HG02571 (cell line): Measurements from ENCODE around the gene MAST4.

ENCODE experiments used
- ATAC-seq: cut with Tn5 transposase; IDR thresholded peaks from one replicate; pipeline ENCODE4 v1.9.1; 2021; ENCODE audit warnings: mild to moderate bottlenecking, moderate library complexity; ENCODE audit not compliant: unreplicated experiment

MAST4 gene

DNA sequence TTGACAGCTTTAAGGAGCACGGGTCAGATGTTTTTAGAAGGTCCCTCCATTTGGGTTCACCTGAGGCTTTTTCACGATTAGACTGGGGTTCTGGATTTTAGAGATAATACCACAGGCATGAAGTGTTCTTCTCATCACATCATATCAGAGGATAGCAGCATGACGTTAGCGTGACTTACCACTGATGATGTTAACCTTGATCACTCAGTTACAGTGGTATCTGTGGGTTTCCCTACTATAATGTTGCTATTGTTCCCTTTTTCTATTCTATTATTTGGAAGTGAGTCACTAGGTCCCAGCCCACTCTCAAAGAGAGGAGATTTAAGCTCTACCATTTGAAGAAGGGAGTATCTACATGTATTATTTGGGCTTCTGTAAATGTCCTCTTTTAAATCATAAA is 300.0 kb downstream of the MAST4 start:
- ATAC-seq = no peak

DNA sequence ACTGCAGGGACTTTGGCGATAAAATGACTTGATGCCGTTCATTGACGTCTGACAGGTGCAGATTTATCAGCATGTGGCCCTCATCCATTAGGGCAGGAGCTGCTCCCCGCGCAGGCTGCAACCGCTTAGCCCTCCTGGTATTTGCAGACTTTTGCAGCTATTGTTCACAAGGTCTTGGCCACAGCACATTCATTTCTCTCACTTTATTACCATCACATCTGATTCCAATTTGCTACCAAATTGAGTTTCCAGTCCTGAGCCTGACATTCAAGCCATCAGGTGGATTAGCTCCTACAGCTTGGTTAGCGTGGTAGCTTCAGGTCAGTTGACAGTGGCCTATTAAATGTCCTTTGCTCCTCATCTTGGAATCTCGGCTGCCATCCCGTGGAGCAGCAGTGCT is 301.2 kb downstream of the MAST4 start:
- ATAC-seq = no peak

DNA sequence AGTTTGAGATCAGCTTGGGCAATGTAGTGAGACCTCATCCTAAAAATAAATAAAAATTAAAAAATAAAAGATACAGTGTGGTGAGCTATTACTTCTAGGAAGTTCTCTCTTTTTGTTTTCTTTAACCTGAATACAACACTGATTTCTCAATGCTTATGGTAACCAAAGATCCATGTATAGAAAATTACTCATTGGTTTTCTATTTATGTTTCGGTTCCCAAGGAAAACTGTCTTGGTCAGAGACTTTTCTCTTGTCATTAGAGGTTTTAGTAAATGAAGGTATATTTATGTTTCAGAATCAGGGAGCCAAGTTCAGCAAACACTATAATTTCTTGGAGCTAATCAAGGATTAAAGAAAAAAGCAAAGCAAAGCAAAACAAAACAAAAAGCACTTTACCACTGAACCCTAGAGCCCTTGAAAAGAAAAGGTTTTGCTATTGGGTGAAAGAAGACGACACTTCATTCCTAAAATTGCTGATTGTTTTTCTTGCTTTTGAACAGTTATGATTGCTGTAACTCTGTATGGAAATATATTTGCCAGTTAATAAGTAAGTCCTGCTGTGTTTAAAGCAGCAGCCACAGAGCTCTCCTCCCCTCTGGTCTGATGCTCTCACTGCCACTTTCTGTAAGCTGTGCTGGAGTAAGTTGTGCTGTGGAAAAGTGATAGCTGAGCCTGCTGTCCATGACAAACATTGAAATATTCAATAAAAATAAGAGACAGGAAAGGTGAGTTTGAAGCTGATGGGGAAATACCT is 302.2 kb downstream of the MAST4 start:
- ATAC-seq = no peak

DNA sequence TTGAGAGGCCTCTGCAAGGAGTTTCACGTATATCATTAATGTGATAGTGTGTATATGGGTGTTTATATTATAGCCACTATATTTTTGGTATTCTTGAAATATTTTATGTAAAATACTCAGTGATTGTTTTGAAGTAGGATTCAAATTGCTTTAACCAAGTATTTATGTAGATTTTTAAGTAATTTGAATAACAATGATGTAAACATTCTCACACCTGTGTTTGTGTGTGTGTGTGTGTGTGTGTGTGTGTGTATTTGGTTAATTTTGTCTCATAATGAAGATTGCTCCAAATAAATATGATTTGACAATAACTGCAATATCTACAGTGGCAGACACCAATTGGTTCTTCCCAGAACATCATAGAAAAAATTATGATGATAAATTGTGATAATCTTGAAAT is 307.0 kb downstream of the MAST4 start:
- ATAC-seq = no peak

DNA sequence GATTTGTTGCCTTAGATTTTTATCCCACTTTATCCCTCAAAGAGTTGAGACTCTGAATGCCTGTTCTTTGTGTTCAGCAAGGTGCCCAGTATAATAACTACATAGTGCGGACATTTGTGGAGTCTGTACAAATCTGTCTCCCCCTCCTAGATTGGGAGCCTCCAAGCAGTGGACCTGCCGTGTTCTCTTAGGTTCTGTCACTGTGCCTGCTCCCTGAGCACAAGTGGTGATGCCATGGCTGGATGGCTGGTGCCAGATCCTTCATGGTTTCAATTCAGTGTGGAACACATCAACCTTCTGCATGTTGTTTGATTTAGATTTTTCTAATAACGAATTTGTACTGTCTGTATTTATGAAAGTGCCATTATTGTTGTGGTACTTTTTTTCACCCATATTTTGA is 307.5 kb downstream of the MAST4 start:
- ATAC-seq = no peak

DNA sequence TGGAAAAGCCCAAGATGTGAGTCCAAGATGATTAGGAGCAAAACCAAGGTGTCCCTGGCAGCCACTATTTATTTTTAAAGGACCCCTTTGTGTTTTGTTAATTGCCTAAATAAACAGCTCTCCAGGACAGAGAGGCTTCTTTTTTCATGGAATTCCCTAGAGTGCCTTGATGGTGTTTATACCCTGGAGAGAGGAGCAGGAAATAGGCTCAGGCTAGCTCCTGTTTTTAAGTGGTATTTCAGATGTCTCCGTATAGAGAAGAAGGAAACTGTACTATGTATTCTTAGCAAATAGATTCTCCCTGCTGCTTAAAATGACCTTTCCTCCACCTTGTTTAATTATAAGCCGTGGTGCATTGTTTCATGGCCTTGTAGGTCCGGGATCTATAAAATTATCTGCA is 308.0 kb downstream of the MAST4 start:
- ATAC-seq = no peak

DNA sequence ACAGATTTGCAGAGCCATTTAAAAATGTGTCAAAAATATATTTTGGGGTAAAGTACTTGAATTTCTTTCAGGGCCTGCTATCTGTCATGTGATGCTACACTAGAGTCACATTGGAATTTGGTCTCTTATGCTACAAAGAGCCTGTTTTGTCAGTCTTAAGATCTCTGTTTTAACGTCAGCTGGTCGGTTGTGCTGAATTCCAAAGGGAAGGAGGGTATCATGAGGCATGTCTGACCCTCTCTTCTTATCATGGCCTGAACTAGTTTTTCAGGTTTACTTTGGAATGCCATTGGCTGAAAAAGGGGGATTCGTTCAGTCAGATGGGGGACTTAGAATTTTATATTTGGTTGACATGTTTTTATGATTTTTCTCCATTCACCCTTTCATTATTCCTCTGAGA is 309.8 kb downstream of the MAST4 start:
- ATAC-seq = no peak

DNA sequence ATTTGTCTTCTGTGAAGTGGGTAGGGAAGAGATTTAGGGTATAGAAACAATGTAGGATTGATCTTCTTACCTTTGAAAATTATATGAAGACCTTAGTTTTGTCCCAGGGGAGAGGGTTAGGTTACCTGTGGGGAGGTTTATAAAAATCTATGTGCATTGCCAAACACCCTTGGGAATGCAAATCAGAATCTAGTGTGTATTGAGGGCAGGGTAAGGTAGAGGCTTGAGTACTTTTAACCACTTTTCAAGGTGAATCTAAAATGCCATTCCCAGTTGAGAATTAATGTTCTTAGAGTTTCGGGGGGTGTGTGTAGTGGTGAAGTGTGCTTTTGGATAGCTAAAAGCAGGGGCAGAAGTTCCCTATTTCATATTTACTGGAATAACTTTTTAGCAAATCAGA is 312.0 kb downstream of the MAST4 start:
- no peak for ATAC-seq

DNA sequence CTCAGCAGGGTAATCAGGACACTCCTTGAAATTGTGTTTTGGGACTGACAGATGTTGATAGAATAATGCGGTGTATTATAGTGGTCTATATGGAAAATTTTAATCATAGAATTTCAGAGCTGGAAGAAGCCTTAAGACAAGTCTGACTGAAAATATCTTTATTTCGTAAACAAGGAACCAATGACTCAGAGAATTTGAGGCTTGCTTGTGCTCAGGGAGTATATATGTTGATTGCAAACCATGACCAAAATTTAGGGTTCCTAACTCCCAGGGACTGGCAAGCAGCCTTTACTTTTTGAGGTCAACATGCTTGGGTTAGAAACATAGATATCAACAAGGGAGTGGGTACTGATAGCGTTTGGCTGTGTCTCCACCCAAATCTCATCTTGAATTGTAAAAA is 313.2 kb downstream of the MAST4 start:
- no peak for ATAC-seq

DNA sequence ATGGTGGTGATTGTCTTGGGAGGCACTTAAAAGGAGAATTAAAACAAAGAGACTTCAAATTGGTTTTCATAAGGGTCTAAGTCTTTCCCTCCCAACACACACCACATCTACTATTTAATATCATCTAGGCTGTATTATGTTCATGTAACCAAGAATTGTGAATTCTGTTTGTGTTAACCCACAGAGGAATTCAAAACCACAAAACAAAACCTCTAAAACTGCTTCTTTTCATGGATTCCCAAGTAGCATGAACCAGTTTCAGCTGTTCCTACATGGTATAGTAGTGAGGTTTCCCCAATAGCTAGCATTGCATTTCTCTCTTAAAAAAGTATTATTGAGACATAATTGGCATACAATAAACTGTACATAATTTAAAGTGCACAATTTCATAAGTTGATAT is 316.6 kb downstream of the MAST4 start:
- no peak for ATAC-seq

DNA sequence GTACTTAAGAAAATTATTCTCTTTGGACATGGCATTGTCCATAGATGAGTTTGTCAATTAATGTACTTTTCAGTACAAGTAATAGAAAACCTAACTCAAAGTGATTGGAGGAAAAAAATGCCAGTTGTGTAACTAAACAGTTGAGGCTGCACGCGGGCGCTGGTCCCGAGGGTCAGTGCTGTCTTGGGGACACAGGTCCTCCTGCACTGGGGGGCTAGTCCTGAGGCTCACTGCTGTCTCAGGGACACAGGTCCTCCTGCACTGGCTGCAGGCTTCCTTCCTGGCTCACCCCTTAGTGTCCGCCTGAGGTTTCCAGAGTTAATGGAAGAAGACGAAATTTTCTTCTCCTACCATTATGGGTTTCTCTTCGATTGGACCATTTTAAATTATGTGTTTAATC is 319.3 kb downstream of the MAST4 start:
- no peak for ATAC-seq

DNA sequence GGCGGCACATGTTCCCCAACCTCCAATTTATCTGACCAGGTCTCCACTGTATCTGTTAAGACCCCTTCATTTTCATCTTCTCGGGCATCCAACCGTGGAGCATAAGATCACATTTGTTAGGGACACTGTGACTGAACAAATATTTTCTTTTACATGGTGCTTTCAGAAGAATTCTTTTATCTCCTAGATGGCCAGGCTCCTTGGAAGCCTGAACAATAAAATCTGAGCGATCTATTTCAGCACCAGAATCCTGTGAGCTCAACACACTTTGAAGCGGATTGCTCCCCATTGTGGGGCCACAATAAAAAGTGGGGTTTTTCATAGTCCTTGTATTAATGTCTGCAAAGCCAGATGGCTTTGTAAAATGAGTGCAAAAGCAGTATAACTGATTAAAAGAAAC is 326.7 kb downstream of the MAST4 start:
- ATAC-seq = no peak

DNA sequence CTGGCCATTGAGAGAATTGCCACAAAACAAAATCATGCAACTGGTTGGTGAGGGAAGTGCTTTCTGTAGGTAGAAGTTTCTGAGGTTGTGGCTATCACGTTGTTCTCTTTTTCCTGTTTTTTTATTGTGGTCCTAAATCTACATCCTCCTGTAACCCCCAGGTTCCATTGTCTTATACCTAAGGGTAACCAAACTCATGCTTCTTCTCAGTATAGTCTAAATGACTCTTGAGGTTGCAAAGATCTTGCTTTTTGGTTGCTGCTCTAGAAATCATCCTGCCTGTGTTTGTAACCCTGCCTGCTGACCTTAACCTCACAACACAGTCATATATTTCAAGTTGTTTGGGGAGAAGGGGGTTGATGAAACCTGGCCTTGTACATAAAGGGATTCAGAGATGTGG is 327.3 kb downstream of the MAST4 start:
- no peak for ATAC-seq

DNA sequence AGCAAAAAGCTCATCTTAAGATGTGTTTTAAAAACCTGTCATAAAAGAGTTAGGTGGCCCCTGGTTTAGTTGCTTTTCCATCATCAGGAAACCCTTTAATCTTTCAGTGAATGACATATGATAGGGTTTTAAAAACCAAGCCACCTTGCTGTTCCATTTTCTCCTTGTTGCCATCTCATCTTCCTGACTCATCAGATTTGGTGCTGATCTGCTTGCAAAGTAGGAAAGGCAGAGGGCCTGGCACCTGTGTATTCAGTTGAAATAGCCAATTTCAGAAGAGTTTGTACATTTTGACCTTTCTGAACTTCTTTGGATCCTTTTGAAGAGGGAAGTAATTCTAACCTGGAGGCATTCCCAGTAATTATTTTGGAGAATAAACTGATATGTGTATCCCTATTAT is 327.7 kb downstream of the MAST4 start:
- ATAC-seq = no peak

DNA sequence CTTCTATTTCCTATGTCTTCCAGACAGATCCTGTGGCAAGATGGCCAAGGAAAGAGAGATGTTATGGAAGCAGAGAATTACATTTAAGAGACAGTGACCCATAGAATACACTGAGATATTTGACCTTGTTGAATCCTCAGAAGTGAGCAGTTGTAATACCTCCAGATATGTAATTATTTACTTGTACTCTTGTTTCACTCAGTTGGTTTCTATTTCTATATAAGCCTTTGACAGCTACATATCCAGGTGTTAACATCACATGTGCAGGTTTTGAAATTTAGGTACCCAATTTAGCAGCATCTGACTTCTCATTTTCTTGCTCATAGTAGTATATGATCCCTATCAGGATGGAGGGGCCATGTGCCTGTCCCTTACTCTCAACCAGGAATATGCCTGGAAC is 330.9 kb downstream of the MAST4 start:
- no peak for ATAC-seq

DNA sequence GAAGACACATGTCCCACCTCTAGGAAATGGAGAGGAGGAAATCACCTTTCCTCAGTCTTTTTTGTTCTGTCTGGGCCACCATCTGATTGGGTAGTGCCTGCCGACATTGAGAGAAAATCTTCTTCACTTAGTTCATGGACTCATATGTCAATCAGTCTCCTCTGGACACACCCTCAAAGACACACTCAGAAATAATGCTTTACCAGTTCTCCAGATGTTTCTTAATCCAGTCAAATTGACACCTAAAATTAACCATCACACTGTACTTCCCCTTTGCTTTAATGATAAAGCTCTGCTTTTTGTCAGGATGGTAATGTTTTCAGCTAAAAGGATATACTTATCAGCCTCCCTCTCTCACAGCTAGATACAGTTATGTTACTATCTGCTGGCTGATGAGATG is 333.1 kb downstream of the MAST4 start:
- no peak for ATAC-seq

DNA sequence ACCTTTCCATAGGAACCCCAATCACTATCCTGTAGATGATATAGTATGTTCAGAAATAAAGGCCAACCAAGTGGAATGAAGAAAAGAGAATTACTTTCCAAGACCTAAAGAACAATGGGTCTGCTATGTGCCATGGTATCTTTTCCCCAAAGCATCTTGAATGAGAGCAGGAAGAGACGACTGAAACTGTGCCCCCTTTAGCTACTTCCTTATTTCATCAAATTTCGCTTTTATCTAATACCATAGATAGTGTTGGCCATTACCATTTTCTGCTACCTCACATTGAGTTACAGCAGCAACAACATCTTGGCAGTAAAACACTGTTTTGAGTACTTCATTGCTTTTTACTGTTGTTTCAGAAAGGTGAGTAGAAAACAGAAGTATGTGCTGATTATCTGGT is 333.8 kb downstream of the MAST4 start:
- ATAC-seq = no peak

DNA sequence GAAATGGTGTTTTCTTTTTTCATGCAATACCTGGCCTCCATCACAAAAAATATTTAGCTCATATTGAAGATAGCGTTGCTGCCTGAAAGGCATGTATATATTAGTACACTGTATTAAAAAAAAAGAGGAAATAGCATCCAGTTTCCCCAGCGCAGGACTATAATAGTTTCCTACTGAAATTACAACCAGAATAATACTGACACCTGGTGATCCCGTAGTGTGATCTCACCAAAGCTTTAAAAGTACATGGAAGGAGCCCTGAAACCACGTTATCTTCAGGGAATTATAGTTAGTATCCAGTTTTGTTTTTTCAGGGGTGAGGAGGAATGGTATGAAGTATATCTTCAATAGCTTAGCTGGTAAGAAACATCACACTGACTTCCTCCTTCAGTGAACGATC is 335.5 kb downstream of the MAST4 start:
- no peak for ATAC-seq

DNA sequence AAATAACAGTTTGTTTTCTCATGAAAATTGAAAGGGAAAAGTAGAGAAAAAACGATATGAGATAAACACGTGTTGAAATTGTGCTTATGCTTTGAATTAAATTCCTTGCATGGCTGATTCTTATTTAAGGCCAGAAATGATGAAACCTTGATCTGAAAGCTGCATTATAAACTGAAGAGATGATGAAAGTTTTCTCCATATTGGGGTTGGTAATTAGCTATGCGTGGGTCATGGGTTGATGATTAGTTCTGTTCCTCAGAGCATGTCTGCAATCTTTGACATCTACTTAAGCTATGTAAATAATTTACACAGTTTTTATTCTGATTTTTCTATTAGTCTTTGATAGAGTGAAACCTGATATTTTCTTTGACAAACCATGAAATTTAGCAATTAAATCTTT is 336.3 kb downstream of the MAST4 start:
- ATAC-seq = no peak

DNA sequence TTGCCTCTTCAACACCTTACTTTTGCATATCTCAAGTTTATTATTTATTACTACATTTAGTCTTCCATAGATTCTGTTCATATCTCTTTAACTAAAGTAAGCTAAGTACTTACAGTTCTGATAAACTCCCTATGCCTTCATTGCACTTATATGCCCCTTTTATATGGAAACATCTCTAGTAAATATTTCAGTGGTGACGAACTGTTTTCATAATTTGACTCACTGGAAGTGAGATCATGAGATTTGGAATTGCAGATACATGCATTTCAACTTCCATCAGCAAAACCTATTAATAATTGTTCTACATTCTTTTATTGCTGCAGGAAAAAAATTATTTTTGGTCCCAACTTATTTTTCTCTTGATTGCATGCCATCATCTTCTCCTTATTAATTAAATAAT is 336.9 kb downstream of the MAST4 start:
- ATAC-seq = no peak

DNA sequence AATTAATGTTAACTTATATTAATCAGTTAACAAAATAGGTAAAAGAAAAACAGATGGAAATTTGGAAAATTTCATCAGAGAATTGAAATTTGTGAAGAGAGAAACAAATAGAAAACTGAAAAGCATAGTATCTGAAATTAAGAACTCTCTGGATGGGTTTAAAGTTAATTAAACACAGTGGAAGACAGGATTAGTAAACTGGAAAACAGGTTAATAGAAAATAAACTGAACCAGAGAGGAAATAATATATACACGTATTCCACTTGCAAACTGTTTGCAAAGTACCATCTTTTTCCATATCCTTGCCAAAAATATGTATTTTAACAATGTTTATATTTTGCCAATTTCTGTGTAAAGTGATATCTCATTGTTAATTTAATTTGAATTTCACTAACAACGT is 342.9 kb downstream of the MAST4 start:
- no peak for ATAC-seq

DNA sequence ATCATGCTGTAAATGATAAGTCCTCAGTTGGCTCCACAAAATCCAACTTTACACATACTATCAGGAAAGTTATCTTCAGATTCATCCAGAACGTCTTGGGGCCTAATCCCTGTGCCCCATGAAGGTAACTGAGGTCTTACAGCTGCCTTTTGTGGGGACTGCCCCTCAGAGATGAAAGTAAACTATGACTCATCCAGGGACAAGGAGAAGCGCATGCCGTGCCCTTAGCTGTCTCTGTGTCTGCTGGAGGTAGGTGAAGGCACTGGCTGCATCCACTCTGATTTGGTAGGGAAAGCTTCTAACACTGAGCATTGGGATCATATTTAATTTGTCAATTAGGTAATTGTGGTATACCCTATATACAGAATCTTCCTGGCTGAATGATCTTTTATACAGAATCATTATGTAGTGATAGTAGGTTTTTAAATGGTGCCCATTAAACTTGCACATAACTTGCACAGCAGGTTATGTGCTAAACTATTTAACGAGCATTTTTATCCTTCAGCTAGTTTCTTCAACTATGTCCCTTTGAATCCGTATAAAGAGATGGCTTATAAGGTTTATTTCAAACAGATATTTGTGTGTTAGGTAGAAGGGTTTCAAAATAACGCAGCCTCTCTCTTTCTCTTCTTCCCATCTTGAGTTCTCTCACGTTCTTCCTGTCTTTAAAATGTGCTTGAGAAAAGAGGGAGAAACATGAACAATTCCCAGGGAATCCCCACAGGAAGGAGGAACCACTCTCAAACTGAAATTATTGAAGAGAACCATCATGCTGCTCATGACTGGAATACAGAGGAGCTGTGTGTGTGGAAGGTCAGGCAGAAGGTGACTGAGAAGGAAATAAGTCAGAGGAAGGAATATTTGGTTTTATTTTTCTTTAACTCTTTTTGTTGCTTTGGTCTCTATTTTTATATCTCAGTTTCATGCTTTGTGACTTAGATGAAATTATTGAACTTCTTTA is 349.5 kb downstream of the MAST4 start:
- ATAC-seq = peak; percentile 98
